DOHH2 (cell line): ENCODE measurements around the gene SART3.

Source experiments
- H3F3A ChIP-seq: fragments of 200-600 bp; sonication (generic), shearing (Covaris generic); 2 replicates; pipeline ENCODE4 v1.6.0; 2016; ENCODE audit warnings: antibody characterized with exemption, mild to moderate bottlenecking; ENCODE audit not compliant: control insufficient read depth, insufficient read depth
- H3K27ac ChIP-seq: fragments of 200-600 bp; sonication (generic); 2 replicates; pipeline ENCODE4 v1.5.1; 2014; ENCODE audit warnings: low read depth, mild to moderate bottlenecking, low read length, moderate library complexity
- H3K27me3 ChIP-seq: fragments of 200-600 bp; sonication (generic); 2 replicates; pipeline ENCODE4 v1.6.1; 2014; ENCODE audit warnings: mild to moderate bottlenecking, low read length, mixed read lengths; ENCODE audit not compliant: control insufficient read depth
- H3K36me3 ChIP-seq: fragments of 200-600 bp; sonication (generic); 2 replicates; pipeline ENCODE4 v1.6.1; 2014; ENCODE audit warnings: mild to moderate bottlenecking, low read length, moderate library complexity, mixed read lengths; ENCODE audit not compliant: control insufficient read depth
- H3K4me1 ChIP-seq: fragments of 200-600 bp; sonication (generic); 2 replicates; pipeline ENCODE4 v1.6.1; 2014; ENCODE audit warnings: mild to moderate bottlenecking, low read length, mixed read lengths; ENCODE audit not compliant: control insufficient read depth
- H3K4me2 ChIP-seq: fragments of 200-600 bp; sonication (generic); 2 replicates; pipeline ENCODE4 v1.6.0; 2014; ENCODE audit warnings: mild to moderate bottlenecking, low read length, moderate library complexity
- H3K4me3 ChIP-seq: fragments of 200-600 bp; sonication (generic); 2 replicates; pipeline ENCODE4 v1.5.1; 2014; ENCODE audit warnings: mild to moderate bottlenecking, low read length, mixed read lengths
- H3K79me2 ChIP-seq: fragments of 200-600 bp; sonication (generic); 2 replicates; pipeline ENCODE4 v1.6.1; 2014; ENCODE audit warnings: mild to moderate bottlenecking, low read length, mixed read lengths; ENCODE audit not compliant: control insufficient read depth
- H3K9me2 ChIP-seq: fragments of 200-600 bp; sonication (generic); replicated peaks from 2 replicates; pipeline ENCODE4 v1.6.1; 2014; ENCODE audit warnings: mild to moderate bottlenecking, low read length, mixed read lengths; ENCODE audit not compliant: control insufficient read depth
- H3K9me3 ChIP-seq: fragments of 200-600 bp; sonication (generic); 2 replicates; pipeline ENCODE4 v1.6.1; 2014; ENCODE audit warnings: antibody characterized with exemption, low read length, mixed read lengths; ENCODE audit not compliant: control insufficient read depth, insufficient read depth
- H4K20me1 ChIP-seq: fragments of 200-600 bp; sonication (generic); 2 replicates; pipeline ENCODE4 v1.6.0; 2014; ENCODE audit warnings: low read depth, mild to moderate bottlenecking, antibody characterized with exemption, low read length, moderate library complexity; ENCODE audit not compliant: control insufficient read depth, insufficient read depth
- EZH2phosphoT487 ChIP-seq: fragments of 200-600 bp; sonication (generic); IDR thresholded peaks from 2 replicates; pipeline ENCODE4 v1.6.1; 2017; ENCODE audit warnings: borderline replicate concordance, mild to moderate bottlenecking, antibody characterized with exemption, low read length, moderate library complexity, mixed read lengths
- TF ChIP-seq, protein P1 (sequence below): fragments of 200-600 bp; sonication (generic); IDR thresholded peaks from one replicate; pipeline ENCODE4 v1.5.1; 2014; ENCODE audit warnings: antibody characterized with exemption, mild to moderate bottlenecking, low read depth, low read length; ENCODE audit not compliant: poor library complexity, severe bottlenecking

The SART3 gene

DNA sequence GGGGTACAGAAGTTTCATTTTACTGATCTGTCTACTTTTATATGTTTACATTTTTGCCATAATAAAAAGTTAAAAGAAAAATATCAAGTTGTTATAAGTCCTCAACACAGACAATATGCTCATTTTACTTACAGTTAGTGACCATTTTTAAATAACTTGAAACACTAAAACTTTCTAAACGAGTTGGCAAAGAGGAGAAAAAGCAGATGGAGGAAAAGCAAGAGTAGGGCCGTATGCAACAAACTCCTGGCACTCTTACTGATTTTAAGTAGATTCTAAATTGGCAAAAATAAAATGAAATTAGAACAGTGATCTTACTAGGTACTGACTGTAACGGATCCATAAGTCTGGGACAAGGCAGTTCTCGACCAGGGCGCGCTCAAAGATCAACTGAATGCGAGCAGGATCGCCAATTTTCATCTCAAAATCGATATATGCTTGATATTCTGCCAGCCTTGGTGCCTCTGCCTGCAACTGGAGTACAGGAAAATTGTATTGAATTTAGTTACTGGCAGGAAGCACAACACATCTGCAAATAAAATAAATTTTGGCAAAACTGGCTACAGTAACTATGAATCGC is 22.3 kb downstream of the SART3 start:
- Histone ChIP-seq H3K9me3 (no peaks in the 10 kb centered on the region), H3K4me2 (no peak overlapping the region), H3F3A (peaks cover 21% of the 10 kb centered on the region), H3K4me1 (peaks cover 41% of the 10 kb centered on the region), H4K20me1 (no peaks in the 10 kb centered on the region), H3K27ac (no peak overlapping the region), H3K27me3 (no peaks in the 10 kb centered on the region), H3K79me2 (peaks cover 69% of the 10 kb centered on the region), H3K36me3 (peaks cover 88% of the 10 kb centered on the region), H3K9me2 (no peaks in the 10 kb centered on the region), H3K4me3 (no peak overlapping the region)
- TF ChIP-seq, protein P1, sequence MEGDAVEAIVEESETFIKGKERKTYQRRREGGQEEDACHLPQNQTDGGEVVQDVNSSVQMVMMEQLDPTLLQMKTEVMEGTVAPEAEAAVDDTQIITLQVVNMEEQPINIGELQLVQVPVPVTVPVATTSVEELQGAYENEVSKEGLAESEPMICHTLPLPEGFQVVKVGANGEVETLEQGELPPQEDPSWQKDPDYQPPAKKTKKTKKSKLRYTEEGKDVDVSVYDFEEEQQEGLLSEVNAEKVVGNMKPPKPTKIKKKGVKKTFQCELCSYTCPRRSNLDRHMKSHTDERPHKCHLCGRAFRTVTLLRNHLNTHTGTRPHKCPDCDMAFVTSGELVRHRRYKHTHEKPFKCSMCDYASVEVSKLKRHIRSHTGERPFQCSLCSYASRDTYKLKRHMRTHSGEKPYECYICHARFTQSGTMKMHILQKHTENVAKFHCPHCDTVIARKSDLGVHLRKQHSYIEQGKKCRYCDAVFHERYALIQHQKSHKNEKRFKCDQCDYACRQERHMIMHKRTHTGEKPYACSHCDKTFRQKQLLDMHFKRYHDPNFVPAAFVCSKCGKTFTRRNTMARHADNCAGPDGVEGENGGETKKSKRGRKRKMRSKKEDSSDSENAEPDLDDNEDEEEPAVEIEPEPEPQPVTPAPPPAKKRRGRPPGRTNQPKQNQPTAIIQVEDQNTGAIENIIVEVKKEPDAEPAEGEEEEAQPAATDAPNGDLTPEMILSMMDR, result no peak
- TF ChIP-seq EZH2phosphoT487, result no peak

DNA sequence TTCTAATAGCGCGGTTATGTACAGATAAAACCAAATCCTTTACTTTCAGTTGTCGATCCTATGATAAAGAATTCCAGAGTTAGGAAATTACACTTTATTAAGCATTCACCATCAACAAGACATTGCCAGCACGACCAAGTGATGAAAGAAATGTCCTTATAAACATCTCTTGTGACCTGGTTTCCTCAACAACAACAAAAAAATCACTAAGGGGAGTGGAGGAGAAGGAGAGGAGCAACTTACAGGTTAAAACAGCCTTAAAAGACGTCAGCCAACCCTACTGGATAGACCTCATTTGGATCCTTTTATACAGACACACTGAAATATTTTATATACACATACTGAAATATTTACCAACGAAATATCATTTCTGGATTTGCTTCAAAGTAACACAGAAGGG is 22.8 kb downstream of the SART3 start:
- Histone ChIP-seq H3K27me3 (no peaks in the 10 kb centered on the region), H3K9me3 (no peaks in the 10 kb centered on the region), H3K36me3 (peaks cover 88% of the 10 kb centered on the region), H3F3A (peaks cover 20% of the 10 kb centered on the region), H3K4me1 (peaks cover 36% of the 10 kb centered on the region), H3K79me2 (peaks cover 66% of the 10 kb centered on the region), H3K4me3 (no peak overlapping the region), H3K9me2 (no peaks in the 10 kb centered on the region), H4K20me1 (no peaks in the 10 kb centered on the region), H3K4me2 (no peak overlapping the region), H3K27ac (no peak overlapping the region)
- TF ChIP-seq, protein P1, result no peak
- TF ChIP-seq EZH2phosphoT487, result no peak

DNA sequence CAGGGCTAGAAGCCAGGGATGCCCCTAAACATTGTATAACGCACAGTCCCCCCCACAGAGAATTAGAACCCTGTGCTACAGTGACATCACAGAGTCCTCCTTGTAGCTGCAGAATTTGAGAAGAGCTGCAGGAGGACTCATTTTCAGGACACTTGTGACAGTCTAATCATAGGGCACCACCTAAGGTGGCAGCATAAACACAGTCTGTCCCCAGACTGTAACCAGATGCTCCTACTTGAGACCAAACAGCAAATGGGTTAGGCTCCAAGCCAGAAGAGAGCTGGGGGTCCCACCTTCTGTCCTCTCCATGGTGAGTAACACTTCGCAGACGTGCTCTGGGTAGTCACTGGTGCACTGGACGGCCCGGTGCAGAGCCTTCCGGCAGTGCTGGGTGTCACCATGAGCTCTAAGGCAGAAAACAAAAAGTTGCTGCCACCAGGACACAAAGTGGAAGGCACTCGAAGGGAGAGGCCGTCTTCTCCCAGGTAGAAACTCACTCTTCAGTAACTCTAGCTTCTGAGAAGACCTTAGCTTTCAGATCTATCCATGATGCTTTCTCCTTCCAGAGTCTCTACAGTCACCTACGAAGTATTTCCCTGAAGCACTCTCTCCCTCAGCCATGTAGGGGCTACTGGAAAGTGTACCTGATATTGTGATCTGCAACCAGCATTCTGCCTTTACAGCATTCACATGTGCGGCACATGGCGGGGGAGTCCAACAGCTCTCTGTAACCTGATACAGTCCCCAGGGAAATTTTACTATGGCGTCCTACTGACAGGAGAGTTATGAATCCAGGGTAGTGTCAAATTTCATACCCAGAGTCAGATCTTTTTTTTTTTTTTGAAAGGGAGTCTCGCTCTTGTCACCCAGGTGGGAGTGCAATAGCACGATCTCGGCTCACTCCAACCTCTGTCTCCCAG is 28.8 kb downstream of the SART3 start:
- Histone ChIP-seq H3K27ac (no peak overlapping the region), H3K4me3 (no peak overlapping the region), H3K9me3 (no peaks in the 10 kb centered on the region), H3K4me2 (no peak overlapping the region), H3K36me3 (peaks cover 95% of the 10 kb centered on the region), H3K9me2 (no peaks in the 10 kb centered on the region), H3K4me1 (no peaks in the 10 kb centered on the region), H3K27me3 (no peaks in the 10 kb centered on the region), H4K20me1 (no peaks in the 10 kb centered on the region), H3K79me2 (peaks cover 15% of the 10 kb centered on the region), H3F3A (peaks cover 4% of the 10 kb centered on the region; the same call in 1 of the 2 replicates)
- no peak for TF ChIP-seq EZH2phosphoT487
- TF ChIP-seq, protein P1, result no peak
